SH-SY5Y (cell line): ENCODE measurements around the gene ESRRA.

Experiments
- GATA2 ChIP-seq: IDR thresholded peaks from 2 replicates; pipeline ENCODE4 v1.6.1; 2011; ENCODE audit warnings: mild to moderate bottlenecking, low read depth, low read length
- GATA3 ChIP-seq: IDR thresholded peaks from 2 replicates; pipeline ENCODE4 v1.6.1; 2011; ENCODE audit warnings: low read depth, mild to moderate bottlenecking, low read length, moderate library complexity

The ESRRA gene

DNA sequence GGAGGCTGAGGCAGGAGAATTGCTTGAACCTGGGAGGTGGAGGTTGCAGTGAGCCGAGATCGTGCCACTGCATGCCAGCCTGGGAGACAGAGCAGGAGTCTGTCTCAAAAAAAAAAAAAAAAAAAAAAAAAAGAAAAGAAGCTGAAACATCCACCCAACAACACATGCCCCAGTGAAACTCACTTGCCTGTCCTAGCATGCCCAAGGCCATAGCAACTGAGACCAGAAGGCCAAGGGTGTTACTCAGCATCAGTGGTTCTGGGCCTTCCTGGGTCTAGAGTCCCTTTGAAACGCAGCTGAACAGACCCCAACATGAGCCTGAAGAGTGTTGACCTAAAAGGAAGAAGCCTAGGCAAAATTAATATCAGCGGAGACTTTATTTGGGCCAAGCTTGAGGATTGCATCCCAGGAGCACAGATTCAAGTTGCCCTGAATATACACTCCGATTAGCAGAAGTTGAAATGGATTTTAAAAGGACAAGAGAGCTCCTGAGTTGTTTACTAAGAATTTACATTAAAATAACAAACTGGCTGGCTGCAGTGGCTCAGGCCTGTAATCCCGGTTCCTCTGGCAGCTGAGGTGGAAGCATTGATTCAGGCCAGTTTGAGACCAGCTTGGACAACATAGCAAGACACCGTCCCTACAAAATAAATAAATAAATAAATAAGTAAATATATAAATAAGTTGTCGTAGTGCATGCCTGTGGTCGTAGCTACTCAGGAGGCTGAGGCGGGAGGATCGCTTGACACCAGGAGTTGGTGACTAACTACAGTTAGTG, 19.6 kb downstream of the ESRRA start:
- TF ChIP-seq GATA2 = no peak
- no peak for TF ChIP-seq GATA3

DNA sequence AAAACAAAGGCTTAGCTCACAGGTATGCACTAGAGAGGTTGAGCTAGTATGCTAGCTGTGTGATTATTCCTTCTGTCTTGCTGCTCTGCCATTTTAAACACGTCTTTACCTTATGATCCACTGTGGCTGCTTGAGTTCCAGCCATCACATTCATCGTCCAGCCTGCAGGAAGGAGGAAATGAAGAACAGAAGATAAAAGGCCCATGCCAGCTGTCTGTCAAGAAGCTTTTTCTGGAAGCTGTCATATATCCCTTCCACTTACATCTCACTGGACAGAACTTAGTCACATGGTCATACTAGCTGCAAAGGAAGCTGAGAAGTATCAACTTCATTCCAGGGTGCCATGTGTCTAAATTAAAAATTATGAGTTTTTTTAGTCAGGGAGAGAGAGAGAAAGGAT, 22.1 kb downstream of the ESRRA start:
- TF ChIP-seq GATA3 (no peak), GATA2 (no peak)

DNA sequence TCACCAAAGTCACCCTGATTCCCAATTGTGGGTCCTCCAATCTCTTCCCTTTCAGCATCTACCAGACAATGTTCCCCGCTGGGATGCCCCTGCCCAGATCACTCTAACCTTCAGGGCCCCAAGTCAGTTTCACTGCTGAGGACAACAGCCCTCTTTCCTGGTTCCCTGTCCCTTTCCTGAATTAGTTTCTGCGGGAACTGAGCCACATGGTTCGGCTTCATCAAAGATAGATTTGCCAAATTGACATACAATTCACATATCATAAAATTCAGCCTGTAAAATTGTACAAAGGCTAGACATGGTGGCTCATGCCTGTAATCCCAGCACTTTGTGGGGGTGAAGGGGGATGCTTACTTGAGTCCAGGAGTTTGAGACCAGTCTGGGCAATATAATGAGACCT, 22.7 kb downstream of the ESRRA start:
- TF ChIP-seq GATA2 (no peak), GATA3 (no peak)

DNA sequence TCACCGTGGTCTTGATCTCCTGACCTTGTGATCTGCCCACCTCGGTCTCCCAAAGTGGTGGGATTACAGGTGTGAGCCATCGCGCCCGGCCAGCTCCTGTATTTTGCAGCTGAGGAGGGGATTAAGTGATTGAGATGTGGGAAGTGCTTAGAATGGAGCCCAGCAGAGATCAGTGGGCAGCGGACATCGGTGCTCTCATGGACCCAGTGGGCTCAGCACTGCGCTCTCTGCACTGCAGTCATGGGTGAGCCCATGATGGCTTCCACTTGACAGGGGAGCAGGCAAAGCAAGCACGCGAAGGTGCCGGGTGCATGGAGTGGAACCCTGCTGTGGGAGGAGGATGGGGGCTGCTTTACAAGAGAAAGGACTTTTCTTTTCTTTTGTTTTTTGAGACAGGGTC, 25.6 kb downstream of the ESRRA start:
- TF ChIP-seq GATA2 (no peak), GATA3 (no peak)

DNA sequence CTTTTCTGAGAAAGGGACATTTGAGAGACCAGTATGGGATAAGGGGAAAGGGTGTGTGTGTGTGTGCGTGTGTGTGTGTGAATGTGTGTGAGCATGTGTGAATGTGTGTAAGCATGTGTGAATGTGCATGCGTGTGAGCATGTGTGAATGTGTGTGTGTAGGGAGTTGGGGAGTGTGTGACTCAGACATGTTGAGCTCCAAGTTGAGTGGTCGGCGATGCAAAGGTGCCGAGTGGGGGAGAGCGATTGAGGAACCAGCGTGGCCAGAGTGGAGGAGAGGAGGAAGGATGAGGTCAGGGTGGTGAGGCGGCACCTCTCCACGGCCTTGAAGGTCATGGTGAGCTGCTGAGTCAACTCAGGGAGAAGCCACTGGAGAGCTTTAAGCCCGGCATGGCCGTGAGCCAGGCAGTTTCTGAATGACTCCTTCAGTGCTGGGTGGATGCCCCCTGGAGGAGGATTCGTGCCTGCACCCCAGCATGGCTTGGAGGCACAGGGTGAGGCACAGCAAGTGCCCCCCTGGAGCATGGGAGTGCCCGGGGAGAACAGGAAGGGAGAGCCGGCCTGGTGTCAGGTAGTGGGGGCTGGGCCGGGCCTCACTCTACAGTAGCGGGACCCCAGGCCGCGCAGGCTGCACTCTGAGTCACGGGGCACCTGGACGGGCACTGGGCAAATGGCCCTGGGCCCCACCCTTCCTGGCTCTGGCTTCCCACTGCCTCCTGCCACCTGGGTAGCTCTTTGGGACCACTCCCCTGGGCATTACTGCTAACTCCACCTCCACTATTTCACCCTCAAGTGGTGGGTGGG, 26.4 kb downstream of the ESRRA start:
- no peak for TF ChIP-seq GATA3
- no peak for TF ChIP-seq GATA2

DNA sequence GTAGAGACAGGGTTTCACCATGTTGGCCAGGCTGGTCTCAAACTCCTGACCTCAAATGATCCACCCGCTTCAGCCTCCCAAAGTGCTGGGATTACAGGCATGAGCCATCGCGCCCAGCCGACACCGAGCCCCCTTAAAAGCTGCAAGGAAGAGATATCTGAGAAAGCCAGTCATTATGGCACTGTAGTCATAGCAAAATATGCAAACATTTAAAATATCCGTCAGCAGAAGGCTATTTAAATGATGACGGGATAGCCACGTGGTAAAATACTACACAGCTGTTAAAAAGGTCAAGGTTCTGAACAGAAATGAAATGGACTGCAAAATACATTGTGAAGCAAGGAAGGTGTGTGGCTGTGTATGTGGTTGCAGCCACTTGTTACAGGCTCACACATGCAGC, 28.2 kb downstream of the ESRRA start:
- no peak for TF ChIP-seq GATA2
- no peak for TF ChIP-seq GATA3

DNA sequence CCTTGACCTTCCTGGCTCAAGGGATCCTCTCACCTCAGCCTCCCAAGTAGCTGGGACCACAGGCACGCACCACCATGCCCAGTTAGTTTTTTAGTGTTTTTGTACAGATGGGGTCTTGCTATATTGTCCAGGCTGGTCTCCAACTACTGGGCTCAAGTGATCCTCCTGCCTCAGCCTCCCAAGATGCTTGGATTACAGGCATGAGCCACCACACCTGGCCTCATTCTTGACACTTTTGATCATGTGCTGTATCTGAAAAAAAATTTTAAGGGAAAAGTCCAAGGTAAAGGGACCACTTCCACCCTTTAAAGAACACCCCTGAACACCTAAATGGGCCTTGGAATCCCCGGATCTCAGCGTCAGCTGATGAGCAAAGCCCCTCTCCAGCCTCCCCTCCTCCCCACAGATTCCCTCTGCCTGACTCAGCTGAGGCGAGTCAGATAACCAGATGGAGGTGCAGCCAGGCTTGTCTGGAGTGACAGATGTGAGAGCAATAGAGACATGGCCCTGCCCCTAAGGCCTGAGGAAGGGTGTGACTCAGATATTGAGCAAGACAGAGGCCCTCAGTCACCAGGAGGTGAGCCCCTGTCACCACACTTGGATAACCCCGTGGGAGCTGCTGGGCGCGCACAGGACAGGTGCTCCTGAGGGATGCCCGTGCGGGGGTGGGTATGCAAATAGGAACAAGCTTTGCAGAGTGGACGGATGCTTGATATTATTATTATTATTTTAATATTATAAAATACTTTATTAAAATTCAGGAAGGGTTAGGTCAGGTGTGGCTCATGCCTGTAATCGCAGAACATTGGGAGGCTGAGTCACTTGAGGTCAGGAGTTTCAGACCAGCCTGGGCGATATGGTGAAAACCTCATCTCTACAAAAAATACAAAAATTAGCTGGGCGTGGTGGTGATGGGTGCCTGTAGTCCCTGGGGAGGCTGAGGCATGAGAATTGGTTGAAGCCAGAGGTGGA, 29.7 kb downstream of the ESRRA start:
- no peak for TF ChIP-seq GATA3
- no peak for TF ChIP-seq GATA2

DNA sequence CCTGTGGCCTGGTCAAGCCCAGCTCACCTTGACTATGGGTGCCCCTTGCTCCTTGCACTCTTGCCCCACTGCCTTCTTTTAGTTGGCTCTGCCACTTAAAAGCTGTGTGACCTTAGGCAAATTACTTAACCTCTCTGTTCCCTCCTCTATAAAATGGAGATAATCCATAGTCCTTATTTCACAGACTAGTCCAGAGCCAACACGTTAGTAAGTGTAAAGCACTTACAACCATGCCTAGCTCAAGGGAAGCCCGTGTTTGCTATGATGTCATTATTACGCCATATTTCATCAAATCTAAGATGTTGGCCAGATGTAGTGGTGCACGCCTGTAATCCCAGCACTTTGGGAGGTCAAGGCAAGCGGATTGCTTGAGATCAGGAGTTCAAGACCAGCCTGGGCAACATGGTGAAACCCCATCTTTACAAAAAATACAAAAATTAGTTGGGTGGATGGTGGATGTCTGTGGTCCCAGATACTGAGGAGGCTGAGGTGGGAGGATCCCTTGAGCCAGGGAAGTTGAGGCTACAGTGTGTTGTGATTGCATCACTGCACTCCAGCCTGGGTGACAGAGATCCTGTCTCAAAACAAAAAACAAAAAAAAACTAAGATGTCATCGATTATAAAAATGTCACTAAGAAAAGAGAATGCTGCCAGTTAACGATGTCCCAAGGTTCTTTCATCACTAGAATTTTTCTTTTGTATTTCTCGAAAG, 32.4 kb downstream of the ESRRA start:
- no peak for TF ChIP-seq GATA3
- no peak for TF ChIP-seq GATA2

DNA sequence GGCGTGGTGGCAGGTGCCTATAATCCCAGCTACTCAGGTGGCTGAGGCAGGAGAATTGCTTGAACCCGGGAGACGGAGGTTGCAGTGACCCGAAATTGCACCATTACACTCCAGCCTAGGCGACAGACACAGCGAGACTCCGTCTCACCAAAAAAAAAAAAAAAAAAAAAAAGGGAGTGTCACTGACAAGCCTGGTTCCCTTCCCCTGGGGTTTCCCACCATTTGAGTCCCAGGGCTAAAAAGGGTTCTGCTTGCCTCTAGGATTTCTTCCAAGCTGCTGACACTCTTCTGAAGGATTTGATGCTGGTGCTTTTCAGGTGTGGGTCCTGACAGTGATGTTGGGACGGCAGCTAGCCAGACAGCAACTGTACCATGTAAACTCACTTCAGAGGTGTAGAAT, 33.4 kb downstream of the ESRRA start:
- TF ChIP-seq GATA3 (no peak), GATA2 (no peak)

DNA sequence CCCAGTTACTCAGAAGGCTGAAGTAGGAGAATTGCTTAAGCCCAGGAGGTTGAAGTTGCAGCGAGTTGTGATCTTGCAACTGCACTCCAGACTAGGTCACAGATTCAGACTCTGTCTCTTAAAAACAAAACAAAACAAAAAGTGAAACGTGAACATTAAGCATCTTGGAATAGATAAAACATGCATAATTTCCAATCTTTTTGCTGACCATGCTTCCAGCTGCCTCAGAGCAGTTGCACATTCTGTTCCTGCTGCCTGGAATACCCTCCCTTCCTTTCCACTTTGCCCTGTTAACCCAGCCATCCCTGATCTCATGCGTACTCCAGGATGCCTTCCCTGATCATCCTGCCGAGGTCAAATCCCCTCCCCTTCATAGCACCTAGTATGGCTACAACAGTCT, 34.0 kb downstream of the ESRRA start:
- TF ChIP-seq GATA3 (no peak), GATA2 (no peak)

DNA sequence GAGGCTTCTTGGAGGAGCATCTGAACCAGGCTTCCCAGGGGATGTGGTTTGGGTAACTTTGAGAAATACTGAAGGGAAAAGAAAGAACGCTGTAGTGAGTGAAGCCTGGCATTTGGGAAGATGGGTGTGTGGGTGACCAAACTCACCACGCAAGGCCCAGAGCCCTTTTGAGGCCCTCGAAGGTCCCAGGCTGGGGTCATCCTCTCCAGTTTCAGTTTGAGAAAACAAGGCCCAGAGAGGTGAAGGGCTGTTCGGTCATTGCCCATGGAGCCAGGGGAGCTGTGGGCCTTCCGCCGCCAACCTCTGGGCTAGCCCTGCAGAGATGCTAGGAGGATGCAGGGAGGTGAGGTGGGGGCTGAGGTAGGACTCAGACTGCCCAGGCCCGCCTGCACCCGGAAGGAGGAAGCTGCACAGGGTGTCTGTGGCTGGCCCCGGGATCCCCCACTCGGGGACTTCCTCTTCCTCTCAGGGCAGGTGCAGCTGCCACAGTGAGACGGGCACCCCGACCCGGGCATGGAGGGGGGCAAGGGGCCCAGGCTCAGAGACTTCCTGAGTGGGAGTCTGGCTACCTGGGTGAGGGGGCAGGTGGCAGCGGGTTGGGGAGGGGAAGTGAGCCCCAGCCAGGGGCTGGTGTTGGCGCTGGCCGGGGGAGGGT, 34.6 kb downstream of the ESRRA start, which contains the start of gene CCDC88B:
CCDC88B (plus strand) TSS at position 451 of the 655 bp plus-strand sequence; CDS start at position 514, 63 bp downstream.
- no peak for TF ChIP-seq GATA2
- no peak for TF ChIP-seq GATA3

DNA sequence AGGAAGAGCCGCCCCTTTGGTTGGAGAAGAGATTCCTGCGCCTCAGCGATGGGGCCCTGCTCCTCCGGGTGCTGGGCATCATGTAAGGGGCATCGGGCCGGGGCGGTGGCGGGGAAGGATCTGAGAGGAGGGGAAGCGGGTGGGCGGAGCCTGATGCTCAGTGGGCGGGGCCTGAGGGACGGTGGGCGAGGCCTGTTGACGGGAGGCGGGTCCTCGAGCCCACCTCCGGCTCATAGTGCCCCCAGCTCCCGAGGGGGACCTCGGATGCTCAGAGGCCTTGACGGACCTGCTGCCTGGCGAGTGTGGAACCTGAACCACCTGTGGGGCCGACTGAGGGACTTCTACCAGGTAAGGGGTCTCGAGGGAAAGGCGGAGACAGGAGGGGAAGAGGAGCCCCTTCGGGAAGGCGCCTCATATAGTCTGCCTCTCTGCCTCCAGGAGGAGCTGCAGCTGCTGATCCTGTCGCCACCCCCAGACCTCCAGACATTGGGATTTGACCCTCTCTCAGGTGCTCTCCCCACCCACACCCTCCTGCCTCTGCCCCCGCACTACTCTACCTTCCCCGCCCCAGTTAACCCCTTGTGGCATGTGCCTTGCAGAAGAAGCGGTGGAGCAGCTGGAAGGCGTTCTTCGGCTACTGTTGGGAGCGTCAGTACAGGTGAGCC, 35.5 kb downstream of the ESRRA start:
- no peak for TF ChIP-seq GATA3
- no peak for TF ChIP-seq GATA2
